Peyer's patch (tissue), 4 donors: Measurements from ENCODE around the gene BBS4.

Source experiments
- POLR2A ChIP-seq, 2 donors: fragments of 450-650 bp; IDR thresholded peaks; one replicate each; pipeline ENCODE4 v1.5.1; 2017; ENCODE audit warnings: antibody characterized with exemption in 2 of 2, mild to moderate bottlenecking in 2 of 2, moderate library complexity in 2 of 2
- TF ChIP-seq, protein P1 (sequence below), 6 experiments: fragments of 450-650 bp in 4 of 6; fragments of 200-600 bp in 2 of 6; sonication (generic) in 1 of 6; IDR thresholded peaks; one replicate each; pipeline ENCODE4 v1.5.1; 2017 to 2019; ENCODE audit warnings: antibody characterized with exemption in 6 of 6, mild to moderate bottlenecking in 3 of 6, moderate library complexity in 1 of 6

DNA sequence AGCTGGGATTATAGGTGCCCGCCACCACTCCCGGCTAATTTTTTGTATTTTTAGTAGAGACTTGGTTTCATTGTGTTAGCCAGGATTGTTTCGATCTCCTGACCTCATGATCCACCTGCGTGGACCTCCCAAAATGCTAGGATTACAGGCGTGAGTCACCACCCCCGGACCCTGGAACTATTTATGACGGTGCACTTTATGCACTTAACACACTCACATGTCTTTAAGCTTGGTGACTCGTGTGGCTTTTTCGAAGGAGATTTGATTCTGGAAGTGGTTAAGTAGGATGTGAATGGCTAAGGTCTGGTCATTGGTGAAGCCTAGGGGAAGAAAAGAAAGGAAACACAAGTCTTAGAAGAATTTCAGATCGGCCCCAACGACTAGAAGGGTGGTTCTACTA lies 20.3 kb downstream of the BBS4 start:
- no peak for TF ChIP-seq POLR2A (IDR thresholded peaks at IDR 0.05)
- TF ChIP-seq, protein P1, sequence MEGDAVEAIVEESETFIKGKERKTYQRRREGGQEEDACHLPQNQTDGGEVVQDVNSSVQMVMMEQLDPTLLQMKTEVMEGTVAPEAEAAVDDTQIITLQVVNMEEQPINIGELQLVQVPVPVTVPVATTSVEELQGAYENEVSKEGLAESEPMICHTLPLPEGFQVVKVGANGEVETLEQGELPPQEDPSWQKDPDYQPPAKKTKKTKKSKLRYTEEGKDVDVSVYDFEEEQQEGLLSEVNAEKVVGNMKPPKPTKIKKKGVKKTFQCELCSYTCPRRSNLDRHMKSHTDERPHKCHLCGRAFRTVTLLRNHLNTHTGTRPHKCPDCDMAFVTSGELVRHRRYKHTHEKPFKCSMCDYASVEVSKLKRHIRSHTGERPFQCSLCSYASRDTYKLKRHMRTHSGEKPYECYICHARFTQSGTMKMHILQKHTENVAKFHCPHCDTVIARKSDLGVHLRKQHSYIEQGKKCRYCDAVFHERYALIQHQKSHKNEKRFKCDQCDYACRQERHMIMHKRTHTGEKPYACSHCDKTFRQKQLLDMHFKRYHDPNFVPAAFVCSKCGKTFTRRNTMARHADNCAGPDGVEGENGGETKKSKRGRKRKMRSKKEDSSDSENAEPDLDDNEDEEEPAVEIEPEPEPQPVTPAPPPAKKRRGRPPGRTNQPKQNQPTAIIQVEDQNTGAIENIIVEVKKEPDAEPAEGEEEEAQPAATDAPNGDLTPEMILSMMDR (IDR thresholded peaks at IDR 0.05), result no peak
